ENCODE data around the gene UTS2.

The UTS2 gene

GRCh38 chr1:7868070-7868780 lies 15.4 kb upstream of the UTS2 start:
- H3K27ac ChIP-seq (ENCODE audit: low read length) = no peak overlapping the region
- H3K4me3 ChIP-seq (ENCODE audit: low read length) = no peak overlapping the region
- no peaks in the 10 kb centered on the region for H4K20me1 ChIP-seq (ENCODE audit: insufficient read depth, low read length)
- H3K9me3 ChIP-seq (ENCODE audit: insufficient read depth, low read length) = no peaks in the 10 kb centered on the region
- H2AFZ ChIP-seq (ENCODE audit: low read depth, low read length) = no peak overlapping the region
- no peak overlapping the region for H3K4me2 ChIP-seq (ENCODE audit: low read length)
- no peaks in the 10 kb centered on the region for H3K36me3 ChIP-seq (replicated peaks; ENCODE audit: low read depth, low read length)
- TF ChIP-seq EZH2phosphoT487 (IDR thresholded peaks at IDR 0.05; ENCODE audit: low read depth) (no peak), CTCF (IDR thresholded peaks at IDR 0.05; ENCODE audit: low read depth, low read length) (no peak)
- H3K4me1 ChIP-seq (ENCODE audit: low read length) = no peaks in the 10 kb centered on the region
- H3K27me3 ChIP-seq (ENCODE audit: low read depth, low read length) = no peaks in the 10 kb centered on the region
- H3K79me2 ChIP-seq (ENCODE audit: low read length) = no peaks in the 10 kb centered on the region
- H3K9ac ChIP-seq (ENCODE audit: low read length) = no peak overlapping the region

GRCh38 chr1:7865978-7866377 lies 13.1 kb upstream of the UTS2 start:
- Histone ChIP-seq H3K79me2 (ENCODE audit: low read length) (no peaks in the 10 kb centered on the region), H4K20me1 (ENCODE audit: insufficient read depth, low read length) (no peaks in the 10 kb centered on the region), H3K36me3 (replicated peaks; ENCODE audit: low read depth, low read length) (no peaks in the 10 kb centered on the region), H2AFZ (ENCODE audit: low read depth, low read length) (no peak overlapping the region), H3K4me3 (ENCODE audit: low read length) (no peak overlapping the region), H3K9me3 (ENCODE audit: insufficient read depth, low read length) (no peaks in the 10 kb centered on the region), H3K9ac (ENCODE audit: low read length) (no peak overlapping the region), H3K27me3 (ENCODE audit: low read depth, low read length) (no peaks in the 10 kb centered on the region), H3K4me1 (ENCODE audit: low read length) (no peaks in the 10 kb centered on the region), H3K27ac (ENCODE audit: low read length) (no peak overlapping the region), H3K4me2 (ENCODE audit: low read length) (no peak overlapping the region)
- TF ChIP-seq EZH2phosphoT487 (IDR thresholded peaks at IDR 0.05; ENCODE audit: low read depth) (no peak), CTCF (IDR thresholded peaks at IDR 0.05; ENCODE audit: low read depth, low read length) (no peak)

- TF ChIP-seq CTCF (IDR thresholded peaks at IDR 0.05; ENCODE audit: low read depth, low read length) = no peak
- TF ChIP-seq EZH2phosphoT487 (IDR thresholded peaks at IDR 0.05; ENCODE audit: low read depth) = no peak
- no peaks in the 10 kb centered on the region for H3K9me3 ChIP-seq (ENCODE audit: insufficient read depth, low read length)
- no peaks in the 10 kb centered on the region for H3K4me1 ChIP-seq (ENCODE audit: low read length)
- no peaks in the 10 kb centered on the region for H3K79me2 ChIP-seq (ENCODE audit: low read length)
- H3K4me3 ChIP-seq (ENCODE audit: low read length) = no peak overlapping the region
- no peak overlapping the region for H2AFZ ChIP-seq (ENCODE audit: low read depth, low read length)
- H4K20me1 ChIP-seq (ENCODE audit: insufficient read depth, low read length) = no peaks in the 10 kb centered on the region
- H3K4me2 ChIP-seq (ENCODE audit: low read length) = no peak overlapping the region
- H3K27ac ChIP-seq (ENCODE audit: low read length) = no peak overlapping the region
- H3K9ac ChIP-seq (ENCODE audit: low read length) = no peak overlapping the region
- H3K36me3 ChIP-seq (replicated peaks; ENCODE audit: low read depth, low read length) = no peaks in the 10 kb centered on the region
- H3K27me3 ChIP-seq (ENCODE audit: low read depth, low read length) = no peaks in the 10 kb centered on the region
Observed at GRCh38 chr1:7863756-7864328, 11.0 kb upstream of the UTS2 start.

DNA sequence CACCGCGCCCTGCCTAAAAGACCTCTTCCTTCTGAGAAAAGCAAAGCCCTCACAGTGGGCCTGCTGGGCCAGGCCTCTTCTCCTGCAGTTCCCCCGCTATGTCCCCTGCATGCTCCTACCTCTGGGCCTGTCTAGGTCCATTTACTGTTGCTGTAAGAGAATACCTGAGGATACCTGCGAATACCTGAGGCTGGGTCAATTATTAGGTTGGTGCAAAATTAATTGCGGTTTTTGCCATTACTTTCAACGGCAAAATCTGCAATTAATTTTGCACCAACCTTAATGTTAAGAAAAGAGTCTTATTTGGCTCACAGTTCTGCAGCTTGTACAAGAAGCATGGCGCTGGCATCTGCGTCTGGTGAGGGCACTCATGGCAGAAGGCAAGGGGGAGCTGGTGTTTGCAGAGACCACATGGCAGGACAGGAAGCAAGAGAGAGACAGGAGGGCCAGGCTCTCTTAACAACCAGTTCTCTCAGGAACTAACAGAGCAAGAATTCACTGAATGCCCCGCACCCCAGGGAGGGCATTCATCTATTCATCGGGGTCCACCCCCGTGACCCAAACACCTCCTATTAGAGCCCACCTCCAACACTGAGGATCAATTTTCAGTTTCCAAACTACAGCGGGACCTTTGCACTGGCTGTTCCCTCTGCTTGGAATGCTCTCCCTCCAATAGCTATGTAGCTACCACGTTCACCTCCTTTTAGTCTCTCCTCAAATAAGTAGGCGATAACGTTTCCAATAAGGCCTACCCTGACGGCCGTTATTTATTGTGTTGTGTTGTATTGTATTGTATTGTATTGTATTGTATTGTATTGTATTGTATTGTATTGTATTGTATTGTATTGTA lies 9.6 kb upstream of the UTS2 start:
- no peaks in the 10 kb centered on the region for H4K20me1 ChIP-seq (ENCODE audit: insufficient read depth, low read length)
- H3K9me3 ChIP-seq (ENCODE audit: insufficient read depth, low read length) = no peaks in the 10 kb centered on the region
- H3K9ac ChIP-seq (ENCODE audit: low read length) = no peak overlapping the region
- no peaks in the 10 kb centered on the region for H3K4me1 ChIP-seq (ENCODE audit: low read length)
- no peaks in the 10 kb centered on the region for H3K36me3 ChIP-seq (replicated peaks; ENCODE audit: low read depth, low read length)
- no peak overlapping the region for H3K4me3 ChIP-seq (ENCODE audit: low read length)
- H2AFZ ChIP-seq (ENCODE audit: low read depth, low read length) = no peak overlapping the region
- TF ChIP-seq EZH2phosphoT487 (IDR thresholded peaks at IDR 0.05; ENCODE audit: low read depth) (no peak), CTCF (IDR thresholded peaks at IDR 0.05; ENCODE audit: low read depth, low read length) (no peak)
- no peaks in the 10 kb centered on the region for H3K79me2 ChIP-seq (ENCODE audit: low read length)
- no peak overlapping the region for H3K27ac ChIP-seq (ENCODE audit: low read length)
- no peak overlapping the region for H3K4me2 ChIP-seq (ENCODE audit: low read length)
- H3K27me3 ChIP-seq (ENCODE audit: low read depth, low read length) = no peaks in the 10 kb centered on the region

Measured in OCI-LY3 (cell line).